Measurements from ENCODE around the gene MESP2.

MESP2 gene

DNA sequence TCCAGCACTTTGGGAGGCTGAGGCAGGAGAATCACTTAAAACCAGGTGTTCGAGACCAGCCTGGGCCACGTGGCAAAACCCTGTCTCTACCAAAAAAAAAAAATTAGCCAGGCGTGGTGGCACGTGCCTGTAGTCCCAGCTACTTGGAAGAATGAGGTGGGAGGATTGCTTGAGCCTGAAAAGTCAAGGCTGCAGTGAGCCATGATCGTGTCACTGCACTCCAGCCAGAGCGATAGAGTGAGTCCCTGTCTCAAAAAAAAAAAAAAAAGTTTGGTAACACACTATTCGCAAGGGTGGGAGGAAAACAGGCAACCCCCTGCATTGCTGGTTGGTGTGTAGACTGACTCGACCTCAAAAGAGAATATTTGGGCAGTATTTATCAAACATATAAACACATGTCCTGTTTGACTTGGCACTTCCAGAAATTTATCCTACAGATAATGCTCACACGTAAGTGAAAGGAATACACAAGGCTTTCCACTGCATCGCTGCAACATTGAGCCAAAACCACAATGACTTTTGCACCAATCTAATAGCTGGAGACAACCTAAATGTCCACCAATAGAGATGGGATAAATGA is 41.7 kb downstream of the MESP2 start:
- DNase-seq (ENCODE audit: low spot score) = no peak

DNA sequence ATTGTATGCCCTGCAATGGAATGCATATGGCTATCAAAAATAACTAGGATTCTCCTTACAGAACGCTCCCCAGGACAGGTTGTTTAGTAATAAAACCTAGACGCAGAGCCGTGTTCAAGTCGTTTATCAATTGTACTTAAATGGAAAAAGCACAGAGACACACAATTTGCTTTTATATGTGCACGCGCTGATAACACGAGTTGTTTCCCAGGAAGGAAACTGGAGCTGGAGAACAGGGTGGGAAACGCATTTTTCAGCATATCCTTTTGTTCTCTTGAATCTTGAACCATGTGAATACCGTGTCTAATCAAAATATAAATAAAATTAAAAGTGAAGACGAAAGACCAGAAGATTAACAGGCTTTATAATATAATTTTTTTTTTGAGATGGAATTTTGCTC is 42.2 kb downstream of the MESP2 start:
- no peak for DNase-seq (ENCODE audit: low spot score)

DNA sequence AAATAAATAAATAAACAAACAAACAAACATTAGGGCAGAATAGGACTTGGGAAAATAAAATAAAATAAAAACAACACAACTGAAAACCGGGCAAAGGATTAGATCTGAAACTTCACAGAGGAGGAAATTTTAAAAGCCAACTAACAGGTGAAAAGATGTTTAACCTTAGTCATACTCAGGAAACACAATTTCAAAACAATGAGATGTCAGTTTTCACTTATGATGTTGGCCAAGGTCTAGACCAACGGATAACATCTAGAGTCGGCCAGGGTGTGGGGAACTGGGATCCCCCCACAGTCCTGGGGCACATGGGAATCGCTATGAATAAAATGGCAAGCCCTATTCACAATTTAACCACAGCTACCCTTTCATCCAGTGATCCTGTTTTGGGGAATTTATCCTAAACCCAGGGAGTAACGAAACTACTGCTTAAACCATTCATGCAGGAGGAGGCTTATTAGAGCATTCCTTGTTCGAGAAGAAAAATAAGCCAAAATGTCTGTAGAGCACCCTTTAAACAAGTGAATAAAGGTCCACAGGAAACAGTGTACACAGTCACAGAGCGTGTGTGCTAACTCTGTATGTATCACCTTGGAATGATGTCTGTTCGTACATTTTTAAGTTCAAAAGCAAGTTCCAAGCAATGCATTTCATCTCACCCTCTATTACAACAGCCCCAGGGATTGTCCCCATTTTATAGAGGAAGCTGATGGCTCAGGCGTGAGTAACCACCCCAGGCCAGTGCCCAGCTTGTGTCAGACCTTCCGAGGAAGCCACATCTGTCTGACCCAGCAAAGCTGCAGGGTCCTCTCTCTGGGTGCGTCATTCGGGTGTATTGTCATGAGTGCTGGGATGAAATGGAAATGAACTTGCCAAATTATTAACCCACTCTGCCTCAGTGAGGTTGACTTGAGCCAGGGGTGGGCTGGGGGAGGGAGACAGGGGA is 44.8 kb downstream of the MESP2 start:
- DNase-seq (ENCODE audit: low spot score) = no peak

DNA sequence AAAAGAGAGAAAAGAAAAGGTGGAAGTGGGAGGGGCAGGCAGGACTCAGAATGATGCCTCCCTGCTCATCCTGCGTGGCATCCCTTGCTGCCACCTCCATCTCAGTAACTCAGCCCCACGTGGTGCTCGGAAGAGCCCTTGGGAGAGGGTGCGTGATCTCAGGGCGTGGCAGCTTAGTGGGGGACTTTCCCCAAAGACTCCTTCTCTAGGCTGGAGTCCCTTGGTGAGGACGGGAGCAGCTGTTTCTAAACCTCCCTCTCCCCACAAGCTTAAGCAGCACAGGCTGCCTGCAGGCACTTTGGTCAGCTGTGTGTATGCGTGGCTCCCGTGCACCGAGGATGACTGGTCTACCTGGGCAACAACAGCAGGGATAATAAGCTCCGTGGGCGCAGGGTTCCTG is 45.9 kb downstream of the MESP2 start:
- no peak for DNase-seq (ENCODE audit: low spot score)

DNA sequence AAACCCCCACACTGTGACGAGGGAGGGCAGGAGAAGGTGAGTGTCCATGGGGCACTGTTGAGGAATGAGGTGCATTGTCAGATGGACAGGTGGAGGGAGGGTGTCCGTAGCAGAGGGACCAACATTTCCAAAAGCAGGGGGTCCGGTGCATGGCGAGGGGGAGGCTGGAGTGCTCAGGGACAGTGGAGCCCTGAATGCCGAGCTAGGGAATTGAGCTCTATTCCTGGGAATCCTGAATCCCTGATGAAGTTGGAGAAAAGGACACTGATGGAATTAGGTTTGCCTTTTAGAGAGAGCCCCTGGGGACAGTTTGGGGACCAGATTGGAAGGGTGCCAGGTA is 46.4 kb downstream of the MESP2 start:
- DNase-seq (ENCODE audit: low spot score) = no peak

DNA sequence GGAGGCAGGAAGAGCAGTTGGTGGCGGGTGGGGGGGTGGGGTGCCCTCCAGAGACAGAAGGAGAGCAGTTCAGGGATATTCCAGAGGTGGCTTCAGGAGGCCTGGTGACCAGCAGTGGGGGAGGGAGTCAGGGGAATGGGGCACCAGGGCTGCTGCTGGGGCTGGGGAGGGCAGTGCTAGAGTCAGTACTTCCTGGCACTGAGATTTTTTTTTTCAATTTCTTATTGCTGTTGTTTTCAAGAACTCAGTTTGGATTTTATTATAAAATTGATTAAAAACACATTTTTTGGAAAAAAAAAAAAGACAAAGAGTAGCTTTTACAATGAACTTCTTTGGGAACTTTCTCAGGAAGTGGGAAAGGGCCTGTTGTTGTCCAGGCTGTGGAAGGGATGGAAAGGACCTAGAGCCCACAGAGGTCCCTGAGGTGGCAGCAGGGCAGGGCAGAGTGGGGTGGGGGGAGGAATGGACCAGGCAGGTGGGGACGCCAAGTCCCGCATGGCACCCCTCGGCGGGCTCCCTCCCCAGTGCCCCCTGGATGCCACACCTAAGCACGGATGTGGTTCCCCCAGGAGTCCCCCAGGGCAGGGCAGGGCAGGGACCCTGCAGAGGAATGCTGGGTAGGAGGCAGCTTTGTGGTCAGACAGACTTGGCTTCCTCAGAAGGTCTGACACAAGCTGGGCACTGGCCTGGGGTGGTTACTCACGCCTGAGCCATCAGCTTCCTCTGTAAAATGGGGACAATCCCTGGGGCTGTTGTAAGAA is 47.0 kb downstream of the MESP2 start:
- no peak for DNase-seq (ENCODE audit: low spot score)

DNA sequence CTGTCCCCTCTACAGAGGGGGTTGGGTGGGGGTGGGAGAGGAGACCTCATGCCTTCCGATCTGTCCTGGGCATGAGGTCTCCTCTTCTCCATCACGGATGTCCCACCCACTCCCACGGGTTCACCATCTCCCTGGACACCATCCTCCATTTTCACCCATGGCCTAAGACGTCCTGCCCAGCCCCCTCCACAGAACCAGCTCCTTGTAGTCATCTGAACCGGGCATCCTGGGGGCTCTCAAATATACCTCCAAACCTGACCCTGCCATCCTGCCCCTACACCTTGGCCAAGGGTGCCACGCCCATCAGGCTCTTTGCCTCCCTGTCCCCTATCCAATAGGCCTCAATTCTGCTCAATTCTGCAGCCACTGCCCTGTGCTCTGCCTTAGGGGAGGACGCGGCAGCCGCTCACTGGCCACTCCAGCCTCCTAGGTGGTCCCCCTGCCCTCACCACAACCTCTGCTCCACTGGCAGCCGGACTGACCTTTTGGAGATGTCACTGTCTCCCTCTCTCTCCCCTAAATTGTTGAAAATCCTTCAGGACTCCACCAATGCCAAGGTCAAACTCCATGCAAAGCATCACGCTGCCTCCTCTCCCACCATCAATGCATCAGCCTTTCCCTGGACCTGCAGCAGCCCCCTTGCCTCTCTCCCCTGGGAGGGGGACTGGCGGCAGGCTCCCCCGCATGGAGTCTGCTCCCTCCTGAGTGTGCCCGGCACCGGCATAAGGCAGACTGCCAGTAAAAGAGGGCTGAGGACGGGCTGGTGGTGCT is 47.9 kb downstream of the MESP2 start:
- no peak for DNase-seq (ENCODE audit: low spot score)

DNA sequence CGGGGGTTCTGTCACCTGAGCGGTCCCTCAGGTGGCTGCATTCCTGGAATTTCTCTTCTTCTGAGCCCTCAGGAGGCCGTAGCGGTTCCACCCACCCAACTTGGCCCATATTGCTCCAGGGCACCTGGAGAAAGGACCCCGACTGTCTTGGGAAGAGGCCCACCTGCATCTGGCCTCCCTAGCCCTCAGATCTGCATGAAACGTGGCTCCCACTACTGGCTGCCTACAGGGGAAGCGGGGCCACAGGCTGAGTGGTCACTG is 48.4 kb downstream of the MESP2 start:
- no peak for DNase-seq (ENCODE audit: low spot score)

DNA sequence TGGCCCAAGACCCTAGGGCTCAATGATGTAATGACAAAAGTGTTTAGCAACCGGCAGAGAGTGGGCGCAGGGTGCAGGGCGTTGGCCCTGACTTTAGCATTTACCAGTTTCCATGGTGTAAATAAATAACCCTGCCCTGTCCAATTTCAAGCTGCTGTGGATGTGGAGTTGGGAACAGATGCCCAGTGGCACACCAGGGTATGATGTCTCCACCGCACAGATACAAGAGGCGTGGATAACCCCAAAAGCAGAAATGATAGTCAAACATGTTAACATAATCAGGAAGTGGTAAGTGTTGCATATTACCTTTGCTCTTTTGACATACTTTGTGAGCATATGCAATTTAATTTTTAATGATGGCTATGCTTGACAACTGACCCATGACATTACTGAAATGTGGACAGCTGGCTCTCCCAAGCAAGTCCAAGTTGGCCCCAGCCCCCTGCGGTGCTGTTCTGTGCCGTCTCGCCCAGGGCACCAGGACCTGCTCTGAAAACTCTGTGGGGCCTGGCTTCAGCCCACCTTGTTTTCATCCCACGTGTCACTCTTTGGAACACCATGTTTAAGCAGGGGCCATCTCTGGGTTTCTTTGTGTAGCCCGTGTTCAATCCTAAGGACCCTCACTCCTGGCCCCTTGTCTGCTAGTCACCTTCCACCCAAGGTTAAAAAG is 49.3 kb downstream of the MESP2 start:
- DNase-seq (ENCODE audit: low spot score) = no peak

DNA sequence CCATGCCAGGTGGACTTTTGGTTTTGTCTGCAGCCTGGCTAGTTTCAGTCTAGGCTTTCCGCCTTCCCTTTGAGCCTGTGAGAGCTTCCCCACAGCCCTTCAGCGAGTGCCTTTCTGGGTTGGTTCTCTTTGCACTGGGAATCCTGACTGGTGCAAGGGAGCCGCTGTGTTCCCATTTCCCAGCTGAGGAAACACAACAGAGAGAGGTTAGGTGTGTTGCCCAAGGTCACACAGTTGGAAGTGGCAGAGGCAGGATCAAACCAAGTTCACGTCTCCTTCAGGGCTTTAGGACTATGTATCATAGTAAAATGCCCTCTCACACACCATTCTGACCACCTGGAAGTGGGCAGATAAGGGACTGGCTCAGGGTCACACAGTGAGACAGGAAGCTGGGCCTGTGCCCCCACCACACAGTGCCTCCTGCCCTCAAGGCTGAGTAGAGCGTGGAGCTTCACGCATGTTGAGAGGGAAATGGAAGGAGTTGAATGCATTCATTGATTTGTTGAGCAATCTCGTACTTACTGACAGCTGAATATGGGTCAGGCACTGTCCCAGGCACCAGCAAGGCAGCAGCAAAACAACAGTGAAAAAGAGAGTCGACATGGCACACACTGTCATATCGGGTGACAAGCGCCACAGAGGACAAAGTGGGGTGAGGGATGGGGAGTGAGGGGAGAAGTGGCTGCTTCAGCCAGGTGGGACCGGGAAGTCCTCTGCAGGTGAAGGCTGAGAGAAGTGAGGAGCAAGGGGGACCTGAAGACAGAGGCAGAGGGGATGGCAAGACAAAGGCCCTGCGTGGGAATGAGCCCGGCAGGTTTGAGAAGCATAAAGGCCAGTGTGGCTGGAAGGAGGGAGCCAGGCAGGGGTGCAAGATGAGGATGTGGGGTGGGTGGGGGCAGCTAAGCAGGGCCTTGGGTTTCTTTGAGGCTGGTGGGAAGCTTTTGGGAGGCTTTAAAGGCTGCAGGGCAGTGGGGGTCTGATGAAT is 50.8 kb downstream of the MESP2 start:
- no peak for DNase-seq (ENCODE audit: low spot score)

DNA sequence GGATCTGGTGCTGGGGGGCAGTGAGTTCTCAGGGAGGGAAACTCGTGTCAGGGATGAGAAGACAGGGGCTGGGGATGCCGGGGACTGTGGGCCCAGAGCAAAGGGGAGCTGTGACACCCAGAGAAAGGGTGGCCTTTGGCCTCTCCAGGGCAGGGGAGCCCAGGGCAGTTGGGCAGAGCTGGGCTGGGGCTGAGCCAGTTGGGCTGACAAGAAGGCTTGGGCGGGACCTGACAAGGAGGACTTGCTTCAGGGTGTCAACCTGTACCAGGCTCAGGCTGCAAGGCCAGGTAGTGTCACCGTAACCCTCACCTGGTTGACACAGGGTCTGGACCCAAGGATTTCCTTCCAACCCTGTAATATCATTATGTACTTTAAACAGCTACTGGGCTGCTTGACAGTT is 51.7 kb downstream of the MESP2 start:
- DNase-seq (ENCODE audit: low spot score) = no peak

Measured in Ammon's horn (tissue), 1 donor.